ENCODE data around the gene KLHL26. TPM values are rescaled to one million over a fixed set of nuclear protein-coding genes. Genes with fewer than 3 reads are reported as not detected.

KLHL26 gene
- total RNA-seq, 4 donors from 2014 or later: 13.4 to 20.2 (median 15.9) TPM

GRCh38 chr19:18717601-18718000 is 80.8 kb downstream of the KLHL26 start:
- Histone ChIP-seq H3K36me3 (no peaks in the 10 kb centered on the region), H3K4me1 (no peaks in the 10 kb centered on the region), H3K9me3 (no peaks in the 10 kb centered on the region), H3K4me3 (replicated peaks in 1 of 3) (no peak overlapping the region), H3K27ac (no peak overlapping the region), H3K27me3 (no peaks in the 10 kb centered on the region)
- intact Hi-C loops (cut with DNase I): no loop called here
- DNase-seq: no peak
- no peak for TF ChIP-seq POLR2A (IDR thresholded peaks at IDR 0.05)
- no peak for TF ChIP-seq CTCF (IDR thresholded peaks at IDR 0.05)
- WGBS, 2 donors: 69 to 79% methylated on average over 9 to 10 of the region's 10 CpGs

- H3K9me3 ChIP-seq: no peaks in the 10 kb centered on the region
- intact Hi-C loops (cut with DNase I): no loop called here
- H3K36me3 ChIP-seq: no peaks in the 10 kb centered on the region
- H3K4me3 ChIP-seq (replicated peaks in 1 of 3): no peak overlapping the region
- no peak for TF ChIP-seq POLR2A (IDR thresholded peaks at IDR 0.05)
- no peak for TF ChIP-seq CTCF (IDR thresholded peaks at IDR 0.05)
- 87 to 91% methylated on average over 5 of the region's 5 CpGs for WGBS, 2 donors
- DNase-seq: no peak
- H3K27ac ChIP-seq: no peak overlapping the region
- H3K27me3 ChIP-seq: no peaks in the 10 kb centered on the region
- no peaks in the 10 kb centered on the region for H3K4me1 ChIP-seq
These were observed 81.2 kb downstream of the KLHL26 start for GRCh38 chr19:18718015-18718526.

GRCh38 chr19:18718846-18719458 is 82.1 kb downstream of the KLHL26 start:
- DNase-seq: no peak
- no peaks in the 10 kb centered on the region for H3K4me1 ChIP-seq
- 87 to 94% methylated on average over 15 to 16 of the region's 16 CpGs for WGBS, 2 donors
- intact Hi-C loops (cut with DNase I): no loop called here
- H3K4me3 ChIP-seq (replicated peaks in 1 of 3): no peak overlapping the region
- no peaks in the 10 kb centered on the region for H3K36me3 ChIP-seq
- H3K27me3 ChIP-seq: no peaks in the 10 kb centered on the region
- no peak overlapping the region for H3K27ac ChIP-seq
- TF ChIP-seq CTCF (IDR thresholded peaks at IDR 0.05) (no peak), POLR2A (IDR thresholded peaks at IDR 0.05) (no peak)
- no peaks in the 10 kb centered on the region for H3K9me3 ChIP-seq

GRCh38 chr19:18719541-18719940 is 82.7 kb downstream of the KLHL26 start:
- intact Hi-C loops (cut with DNase I): no loop called here
- H3K9me3 ChIP-seq: no peaks in the 10 kb centered on the region
- H3K36me3 ChIP-seq: no peaks in the 10 kb centered on the region
- no peak overlapping the region for H3K27ac ChIP-seq
- TF ChIP-seq CTCF (IDR thresholded peaks at IDR 0.05) (no peak), POLR2A (IDR thresholded peaks at IDR 0.05) (no peak)
- WGBS, 2 donors: 93 to 94% methylated on average over 13 to 19 of the region's 25 CpGs
- no peaks in the 10 kb centered on the region for H3K4me1 ChIP-seq
- H3K4me3 ChIP-seq (replicated peaks in 1 of 3): no peak overlapping the region
- DNase-seq: no peak
- no peaks in the 10 kb centered on the region for H3K27me3 ChIP-seq

Small RNA genes lying within 50 kb of the gene (small RNA-seq; reads per million reads assigned to genes)
- gene RN7SL155P: not detected

Other genes with a start within 250 kb of the KLHL26 start
- gene LRRC25, start 239.4 kb upstream of the KLHL26 start, total RNA-seq: 1 to 10 TPM; 1.1 to 7.1 (median 2.2) TPM
- 10 to 100 TPM; 40.5 to 75.6 (median 56.1) TPM for gene SSBP4, start 217.6 kb upstream of the KLHL26 start, total RNA-seq
- 10 to 100 TPM; 12.7 to 24.2 (median 22.9) TPM for gene ISYNA1, start 198.9 kb upstream of the KLHL26 start, total RNA-seq
- 10 to 100 TPM; 10.8 to 31.0 (median 11.5) TPM for gene ELL, start 115.0 kb upstream of the KLHL26 start, total RNA-seq
- gene FKBP8, start 93.5 kb upstream of the KLHL26 start, total RNA-seq: 100 to 1,000 TPM; 238 to 394 (median 314) TPM
- gene KXD1, start 79.2 kb upstream of the KLHL26 start, total RNA-seq: 100 to 1,000 TPM in 2 of 4 donors, 10 to 100 TPM in 2; 98.1 to 117 (median 103) TPM
- gene UBA52, start 65.2 kb upstream of the KLHL26 start, total RNA-seq: 100 to 1,000 TPM; 395 to 726 (median 521) TPM
- gene REX1BD, start 48.2 kb upstream of the KLHL26 start, total RNA-seq: 100 to 1,000 TPM in 2 of 4 donors, 10 to 100 TPM in 2; 57.4 to 137 (median 101) TPM
- gene CRLF1, start 30.2 kb upstream of the KLHL26 start, total RNA-seq: 100 to 1,000 TPM in 2 of 4 donors, 10 to 100 TPM in 2; 87.2 to 140 (median 101) TPM
- 1 to 10 TPM; 1.3 to 3.1 (median 2.3) TPM for gene TMEM59L, start 24.2 kb upstream of the KLHL26 start, total RNA-seq
- gene CRTC1, start 46.7 kb downstream of the KLHL26 start, total RNA-seq: 10 to 100 TPM; 12.3 to 15.9 (median 13.1) TPM
- gene COMP, start 154.3 kb downstream of the KLHL26 start, total RNA-seq: 10 to 100 TPM in 1 of 4 donors, 1 to 10 TPM in 1, under 1 TPM in 2; 0.33 to 33.3 (median 1.9) TPM
- 100 to 1,000 TPM in 1 of 4 donors, 10 to 100 TPM in 3; 56.7 to 122 (median 79.6) TPM for gene UPF1, start 194.9 kb downstream of the KLHL26 start, total RNA-seq

All from thyroid gland (tissue), 4 donors.